Left ventricle myocardium inferior (tissue), 1 donor: Measurements from ENCODE around the gene GCNT2. TPM values are rescaled to one million over a fixed set of nuclear protein-coding genes. Genes with fewer than 3 reads are reported as not detected.
"Not testable (repeated sequence)": the region's sequence is repeated elsewhere in the genome, so short reads cannot be mapped to it uniquely, and the experiment has no call there.

Experiments used
- DNase-seq: peaks from one replicate; pipeline ENCODE4 v3.0.0-alpha.2; 2020
- H3K27ac ChIP-seq: fragments of 200-600 bp; replicated peaks from 2 replicates; pipeline ENCODE4 v1.8.0; 2021
- H3K27me3 ChIP-seq: fragments of 200-600 bp; 2 replicates; pipeline ENCODE4 v1.8.0; 2021; ENCODE audit warnings: low read depth
- H3K36me3 ChIP-seq: fragments of 200-600 bp; 2 replicates; pipeline ENCODE4 v1.8.0; 2021
- H3K4me1 ChIP-seq: fragments of 200-600 bp; 2 replicates; pipeline ENCODE4 v1.8.0; 2021
- H3K4me3 ChIP-seq: fragments of 200-600 bp; 2 replicates; pipeline ENCODE4 v1.8.0; 2021; ENCODE audit warnings: mild to moderate bottlenecking, moderate library complexity
- H3K9me3 ChIP-seq: fragments of 200-600 bp; replicated peaks from 2 replicates; pipeline ENCODE4 v1.8.0; 2021
- CTCF ChIP-seq: fragments of 200-600 bp; IDR thresholded peaks from 2 replicates; pipeline ENCODE4 v1.8.0; 2021; ENCODE audit warnings: antibody characterized with exemption, mild to moderate bottlenecking, borderline replicate concordance
- intact Hi-C: fragments of 100-400 bp; cut with micrococcal nuclease; formaldehyde crosslinking; loops from one replicate; pipeline ENCODE4 v1.11.0; 2022
- total RNA-seq: library from RNA; stranded (reverse); fragmentation: NEBNext Ultra II Directional; extraction: Animal tissue kit (Norgen Biotek cat#: 25700); gene quantifications from one replicate; pipeline ENCODE4 v1.2.1, GENCODE V29; 2021
- donor health status: DM: no; HTN: yes; CAD: no; lungs with severe emphysema.

GCNT2 gene
- total RNA-seq, 1 donor from 2014 or later, result 49.0 TPM

- intact Hi-C loops, result no loop called here
- no peak for TF ChIP-seq CTCF
- no peak overlapping the region for H3K4me3 ChIP-seq
- H3K4me1 ChIP-seq, result no peaks in the 10 kb centered on the region
- peaks cover 10% of the 10 kb centered on the region for H3K9me3 ChIP-seq
- H3K27ac ChIP-seq, result no peak overlapping the region
- no peaks in the 10 kb centered on the region for H3K36me3 ChIP-seq
- DNase-seq, result no peak
- H3K27me3 ChIP-seq, result no peaks in the 10 kb centered on the region
These were observed 141.1 kb downstream of the GCNT2 start for GRCh38 chr6:10662207-10662606.

GRCh38 chr6:10662742-10663141 lies 141.6 kb downstream of the GCNT2 start:
- no peak for DNase-seq
- peaks cover 10% of the 10 kb centered on the region for H3K9me3 ChIP-seq
- H3K4me1 ChIP-seq, result no peaks in the 10 kb centered on the region
- no peak overlapping the region for H3K4me3 ChIP-seq
- intact Hi-C loops, result no loop called here
- TF ChIP-seq CTCF, result no peak
- no peak overlapping the region for H3K27ac ChIP-seq
- no peaks in the 10 kb centered on the region for H3K36me3 ChIP-seq
- peaks cover 3% of the 10 kb centered on the region for H3K27me3 ChIP-seq

- intact Hi-C loops, DNase-seq, H3K4me1 ChIP-seq, H3K36me3 ChIP-seq, H3K27ac ChIP-seq, H3K4me3 ChIP-seq: not testable (repeated sequence)
- peaks cover 11% of the 10 kb centered on the region for H3K27me3 ChIP-seq
- H3K9me3 ChIP-seq, result peaks cover 10% of the 10 kb centered on the region
These were observed 144.4 kb downstream of the GCNT2 start for GRCh38 chr6:10665595-10665994.

GRCh38 chr6:10668126-10668917 lies 147.2 kb downstream of the GCNT2 start:
- no peak overlapping the region for H3K27ac ChIP-seq
- peaks cover 10% of the 10 kb centered on the region for H3K9me3 ChIP-seq
- peaks cover 11% of the 10 kb centered on the region for H3K27me3 ChIP-seq
- intact Hi-C loops, result no loop called here
- no peak overlapping the region for H3K4me3 ChIP-seq
- no peaks in the 10 kb centered on the region for H3K36me3 ChIP-seq
- no peaks in the 10 kb centered on the region for H3K4me1 ChIP-seq
- DNase-seq, result no peak
- TF ChIP-seq CTCF, result no peak

GRCh38 chr6:10676403-10676802 lies 155.3 kb downstream of the GCNT2 start:
- Histone ChIP-seq H3K27me3 (no peaks in the 10 kb centered on the region), H3K27ac (no peak overlapping the region), H3K4me1 (no peaks in the 10 kb centered on the region), H3K9me3 (no peaks in the 10 kb centered on the region), H3K4me3 (no peak overlapping the region), H3K36me3 (no peaks in the 10 kb centered on the region)
- TF ChIP-seq CTCF, result no peak
- intact Hi-C loops, result no loop called here
- DNase-seq, result no peak

- intact Hi-C loops, result no loop called here
- no peak overlapping the region for H3K27ac ChIP-seq
- no peak for TF ChIP-seq CTCF
These were observed 157.3 kb downstream of the GCNT2 start for GRCh38 chr6:10678456-10678855.

More at GRCh38 chr6:10678456-10678855, 157.3 kb downstream of the GCNT2 start:
- no peaks in the 10 kb centered on the region for H3K36me3 ChIP-seq
- no peaks in the 10 kb centered on the region for H3K4me1 ChIP-seq
- no peaks in the 10 kb centered on the region for H3K27me3 ChIP-seq
- H3K9me3 ChIP-seq, result no peaks in the 10 kb centered on the region
- DNase-seq, result no peak
- H3K4me3 ChIP-seq, result no peak overlapping the region
